IPS-NIHi7 (cell line): Measurements from ENCODE around the gene CTSO.
"Not testable (repeated sequence)": the region's sequence is repeated elsewhere in the genome, so short reads cannot be mapped to it uniquely, and the experiment has no call there.

ENCODE experiments used
- DNase-seq: peaks from one replicate; pipeline ENCODE4 v3.0.0; 2012; ENCODE audit warnings: mixed read lengths; ENCODE audit errors: extremely low spot score

CTSO gene

GRCh38 chr4:155907556-155907955 is 46.1 kb downstream of the CTSO start:
- no peak for DNase-seq

GRCh38 chr4:155906554-155907247 is 47.0 kb downstream of the CTSO start:
- DNase-seq = no peak

GRCh38 chr4:155904331-155904730 is 49.3 kb downstream of the CTSO start:
- DNase-seq = no peak

- DNase-seq = no peak
Measured at GRCh38 chr4:155903453-155903852, 50.2 kb downstream of the CTSO start, which contains the start of gene TDO2. Gene TDO2 (plus strand): TSS chr4:155903696. CDS start chr4:155903759, 63 bp downstream.

- DNase-seq = no peak
Measured at GRCh38 chr4:155901013-155901412, 52.7 kb downstream of the CTSO start.

- no peak for DNase-seq
Measured at GRCh38 chr4:155900381-155900780, 53.3 kb downstream of the CTSO start.

GRCh38 chr4:155899891-155900290 is 53.8 kb downstream of the CTSO start:
- DNase-seq = no peak

- not testable (repeated sequence) for DNase-seq
Measured at GRCh38 chr4:155898371-155898770, 55.3 kb downstream of the CTSO start.

GRCh38 chr4:155891058-155891457 is 62.6 kb downstream of the CTSO start:
- DNase-seq = no peak

GRCh38 chr4:155889946-155890345 is 63.7 kb downstream of the CTSO start:
- DNase-seq = no peak

- no peak for DNase-seq
Measured at GRCh38 chr4:155889031-155889793, 64.5 kb downstream of the CTSO start.

GRCh38 chr4:155887847-155888570 is 65.7 kb downstream of the CTSO start:
- DNase-seq = no peak

- no peak for DNase-seq
Measured at GRCh38 chr4:155887045-155887444, 66.6 kb downstream of the CTSO start.

GRCh38 chr4:155885666-155886065 is 68.0 kb downstream of the CTSO start:
- DNase-seq = no peak

- DNase-seq = no peak
Measured at GRCh38 chr4:155883895-155884294, 69.8 kb downstream of the CTSO start.

GRCh38 chr4:155881555-155881954 is 72.1 kb downstream of the CTSO start:
- DNase-seq = no peak

- DNase-seq = no peak
Measured at GRCh38 chr4:155879767-155880166, 73.9 kb downstream of the CTSO start.

GRCh38 chr4:155878611-155879010 is 75.1 kb downstream of the CTSO start:
- DNase-seq = no peak

GRCh38 chr4:155877971-155878370 is 75.7 kb downstream of the CTSO start:
- DNase-seq = no peak

- no peak for DNase-seq
Measured at GRCh38 chr4:155875878-155876277, 77.8 kb downstream of the CTSO start.
